HCT116 (cell line): ENCODE data around the gene AGBL3.

Experiments used
- ATF3 ChIP-seq: IDR thresholded peaks from 2 replicates; pipeline ENCODE4 v1.6.1; 2012
- CTCF ChIP-seq, 3 experiments: fragments of 200-600 bp in 1 of 3; sonication (generic) in 1 of 3; IDR thresholded peaks in 2 of 3; conservative IDR thresholded peaks in 1 of 3; 2 replicates each; pipeline ENCODE4 v1.5.1; 2012 to 2017; ENCODE audit warnings: low read depth in 2 of 3, low read length in 2 of 3, antibody characterized with exemption in 1 of 3, borderline replicate concordance in 1 of 3, control low read depth in 1 of 3, mild to moderate bottlenecking in 1 of 3, mixed read lengths in 1 of 3, mixed run types in 1 of 3, moderate library complexity in 1 of 3; ENCODE audit not compliant: insufficient read depth in 1 of 3
- EZH2 ChIP-seq: fragments of 200-600 bp; sonication (generic); IDR thresholded peaks from 2 replicates; pipeline ENCODE4 v1.6.1; 2017; ENCODE audit warnings: antibody characterized with exemption, mixed run types
- MAX ChIP-seq: IDR thresholded peaks from 2 replicates; pipeline ENCODE4 v1.6.1; 2012
- SIN3A ChIP-seq: IDR thresholded peaks from 2 replicates; pipeline ENCODE4 v1.6.1; 2012; ENCODE audit warnings: low read depth

- TF ChIP-seq SIN3A (no peak), CTCF (IDR thresholded peaks at IDR 0.05 in 2 of 3, conservative IDR thresholded peaks at IDR 0.05 in 1 of 3; ENCODE audit: borderline replicate concordance in 1 of 3, insufficient read depth in 1 of 3, low read depth in 2 of 3, low read length in 2 of 3) (no peak), MAX (no peak), ATF3 (no peak), EZH2 (no peak)
Measured at GRCh38 chr7:134941952-134942351, 44.4 kb upstream of the AGBL3 start.
